ENCODE data around the gene PHLDB2. TPM values are rescaled to one million over a fixed set of nuclear protein-coding genes. Genes with fewer than 3 reads are reported as not detected.

PHLDB2 gene
- total and polyA plus RNA-seq, 2 of the 13 experiments (the other 11 are each of a cell fraction or from before 2014, with no cell fraction given): 8.4 to 23.6 TPM

GRCh38 chr3:111978583-111979433 lies 119.7 kb downstream of the PHLDB2 start, which contains the start of gene ABHD10 (continued):
- TF ChIP-seq, protein P1, sequence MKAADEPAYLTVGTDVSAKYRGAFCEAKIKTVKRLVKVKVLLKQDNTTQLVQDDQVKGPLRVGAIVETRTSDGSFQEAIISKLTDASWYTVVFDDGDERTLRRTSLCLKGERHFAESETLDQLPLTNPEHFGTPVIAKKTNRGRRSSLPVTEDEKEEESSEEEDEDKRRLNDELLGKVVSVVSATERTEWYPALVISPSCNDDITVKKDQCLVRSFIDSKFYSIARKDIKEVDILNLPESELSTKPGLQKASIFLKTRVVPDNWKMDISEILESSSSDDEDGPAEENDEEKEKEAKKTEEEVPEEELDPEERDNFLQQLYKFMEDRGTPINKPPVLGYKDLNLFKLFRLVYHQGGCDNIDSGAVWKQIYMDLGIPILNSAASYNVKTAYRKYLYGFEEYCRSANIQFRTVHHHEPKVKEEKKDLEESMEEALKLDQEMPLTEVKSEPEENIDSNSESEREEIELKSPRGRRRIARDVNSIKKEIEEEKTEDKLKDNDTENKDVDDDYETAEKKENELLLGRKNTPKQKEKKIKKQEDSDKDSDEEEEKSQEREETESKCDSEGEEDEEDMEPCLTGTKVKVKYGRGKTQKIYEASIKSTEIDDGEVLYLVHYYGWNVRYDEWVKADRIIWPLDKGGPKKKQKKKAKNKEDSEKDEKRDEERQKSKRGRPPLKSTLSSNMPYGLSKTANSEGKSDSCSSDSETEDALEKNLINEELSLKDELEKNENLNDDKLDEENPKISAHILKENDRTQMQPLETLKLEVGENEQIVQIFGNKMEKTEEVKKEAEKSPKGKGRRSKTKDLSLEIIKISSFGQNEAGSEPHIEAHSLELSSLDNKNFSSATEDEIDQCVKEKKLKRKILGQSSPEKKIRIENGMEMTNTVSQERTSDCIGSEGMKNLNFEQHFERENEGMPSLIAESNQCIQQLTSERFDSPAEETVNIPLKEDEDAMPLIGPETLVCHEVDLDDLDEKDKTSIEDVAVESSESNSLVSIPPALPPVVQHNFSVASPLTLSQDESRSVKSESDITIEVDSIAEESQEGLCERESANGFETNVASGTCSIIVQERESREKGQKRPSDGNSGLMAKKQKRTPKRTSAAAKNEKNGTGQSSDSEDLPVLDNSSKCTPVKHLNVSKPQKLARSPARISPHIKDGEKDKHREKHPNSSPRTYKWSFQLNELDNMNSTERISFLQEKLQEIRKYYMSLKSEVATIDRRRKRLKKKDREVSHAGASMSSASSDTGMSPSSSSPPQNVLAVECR (CRISPR knock-in tag; IDR thresholded peaks at IDR 0.05; ENCODE audit: borderline replicate concordance): peak; percentile 91; the same call in 1 of the 2 replicates
- TF ChIP-seq KLF6 (CRISPR knock-in tag; IDR thresholded peaks at IDR 0.05): peak; percentile 50; the same call in 1 of the 2 replicates
- TF ChIP-seq, protein P2, sequence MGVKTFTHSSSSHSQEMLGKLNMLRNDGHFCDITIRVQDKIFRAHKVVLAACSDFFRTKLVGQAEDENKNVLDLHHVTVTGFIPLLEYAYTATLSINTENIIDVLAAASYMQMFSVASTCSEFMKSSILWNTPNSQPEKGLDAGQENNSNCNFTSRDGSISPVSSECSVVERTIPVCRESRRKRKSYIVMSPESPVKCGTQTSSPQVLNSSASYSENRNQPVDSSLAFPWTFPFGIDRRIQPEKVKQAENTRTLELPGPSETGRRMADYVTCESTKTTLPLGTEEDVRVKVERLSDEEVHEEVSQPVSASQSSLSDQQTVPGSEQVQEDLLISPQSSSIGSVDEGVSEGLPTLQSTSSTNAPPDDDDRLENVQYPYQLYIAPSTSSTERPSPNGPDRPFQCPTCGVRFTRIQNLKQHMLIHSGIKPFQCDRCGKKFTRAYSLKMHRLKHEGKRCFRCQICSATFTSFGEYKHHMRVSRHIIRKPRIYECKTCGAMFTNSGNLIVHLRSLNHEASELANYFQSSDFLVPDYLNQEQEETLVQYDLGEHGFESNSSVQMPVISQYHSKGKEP (CRISPR knock-in tag; IDR thresholded peaks at IDR 0.05): 0 out of 2 replicates have a peak, but pooled peaks have one; percentile 35
- no peak for TF ChIP-seq JUND (CRISPR knock-in tag; IDR thresholded peaks at IDR 0.05)
- no peak for TF ChIP-seq FIP1L1 (IDR thresholded peaks at IDR 0.05; ENCODE audit: borderline replicate concordance, insufficient read depth, low read depth, low read length)
- no peak for TF ChIP-seq ZNF530 (CRISPR knock-in tag; IDR thresholded peaks at IDR 0.05; ENCODE audit: low read depth)
- no peak for TF ChIP-seq MAZ (IDR thresholded peaks at IDR 0.05; ENCODE audit: borderline replicate concordance, low read depth, low read length)
- peak; percentile 40; the same call in 1 of the 2 replicates for TF ChIP-seq MAZ (CRISPR knock-in tag; IDR thresholded peaks at IDR 0.05; ENCODE audit: low read depth)
- TF ChIP-seq FOXO1 (CRISPR knock-in tag; IDR thresholded peaks at IDR 0.05): peak; percentile 66; the same call in 1 of the 2 replicates
- TF ChIP-seq ZKSCAN5 (CRISPR knock-in tag; IDR thresholded peaks at IDR 0.05): no peak
- TF ChIP-seq ZNF326 (CRISPR knock-in tag; IDR thresholded peaks at IDR 0.05; ENCODE audit: borderline replicate concordance): no peak
- TF ChIP-seq ZFY (CRISPR knock-in tag; IDR thresholded peaks at IDR 0.05): peak; percentile 86
- no peak for TF ChIP-seq ZNF513 (CRISPR knock-in tag; conservative IDR thresholded peaks at IDR 0.05)
- TF ChIP-seq ZSCAN9 (CRISPR knock-in tag; IDR thresholded peaks at IDR 0.05; ENCODE audit: borderline replicate concordance): no peak
- TF ChIP-seq BORCS8-MEF2B (CRISPR knock-in tag; IDR thresholded peaks at IDR 0.05): peak; percentile 81; the same call in 1 of the 2 replicates
- TF ChIP-seq CENPT (CRISPR knock-in tag; IDR thresholded peaks at IDR 0.05; ENCODE audit: low read depth): 0 out of 2 replicates have a peak, but pooled peaks have one; percentile 29
- TF ChIP-seq RFX3 (CRISPR knock-in tag; IDR thresholded peaks at IDR 0.05): no peak
- TF ChIP-seq ATF7 (IDR thresholded peaks at IDR 0.05): no peak
- no peak for TF ChIP-seq ATF7 (CRISPR knock-in tag; IDR thresholded peaks at IDR 0.05)
